Stimulated activated CD4-positive, alpha-beta T cell treated with anti-CD3 and anti-CD28 coated beads, TNF-alpha, amount 100 ng/mL, for 24 hours (primary cell): Measurements from ENCODE around the gene LRCH3.
A peak's percentile ranks its signal among the peaks of the same experiment; 100 is the strongest.

Source experiments
- DNase-seq, 3 experiments: peaks; one replicate each; pipeline ENCODE4 v3.0.0-alpha.2; 2020; ENCODE audit warnings: low read depth in 3 of 3

The LRCH3 gene

GRCh38 chr3:197833930-197834715, 43.1 kb downstream of the LRCH3 start:
- DNase-seq, result no peak

GRCh38 chr3:197835509-197835908, 44.5 kb downstream of the LRCH3 start:
- no peak for DNase-seq

GRCh38 chr3:197836244-197836643, 45.2 kb downstream of the LRCH3 start:
- DNase-seq, result no peak

GRCh38 chr3:197837282-197837681, 46.2 kb downstream of the LRCH3 start:
- no peak for DNase-seq

- DNase-seq, result no peak
Observed at GRCh38 chr3:197841789-197842188, 50.7 kb downstream of the LRCH3 start.

GRCh38 chr3:197846491-197846890, 55.4 kb downstream of the LRCH3 start:
- no peak for DNase-seq

GRCh38 chr3:197847866-197848401, 56.9 kb downstream of the LRCH3 start:
- no peak for DNase-seq

GRCh38 chr3:197854596-197855343, 63.7 kb downstream of the LRCH3 start:
- DNase-seq, result no peak

GRCh38 chr3:197855571-197855970, 64.5 kb downstream of the LRCH3 start:
- DNase-seq, result no peak

- DNase-seq, result no peak
Observed at GRCh38 chr3:197856199-197856816, 65.3 kb downstream of the LRCH3 start.

- DNase-seq, result no peak
Observed at GRCh38 chr3:197858133-197858532, 67.1 kb downstream of the LRCH3 start.

GRCh38 chr3:197858598-197858997, 67.5 kb downstream of the LRCH3 start:
- DNase-seq, result no peak

- DNase-seq, result no peak
Observed at GRCh38 chr3:197866035-197866434, 75.0 kb downstream of the LRCH3 start.

- DNase-seq, result no peak
Observed at GRCh38 chr3:197873329-197873728, 82.3 kb downstream of the LRCH3 start.

- DNase-seq, result no peak
Observed at GRCh38 chr3:197874064-197874463, 83.0 kb downstream of the LRCH3 start.

- no peak for DNase-seq
Observed at GRCh38 chr3:197874653-197875052, 83.6 kb downstream of the LRCH3 start.

- no peak for DNase-seq
Observed at GRCh38 chr3:197877902-197878301, 86.8 kb downstream of the LRCH3 start.

- peak; percentile 17 to 73 (median 22) for DNase-seq
Observed at GRCh38 chr3:197878427-197878826, 87.4 kb downstream of the LRCH3 start.

- DNase-seq, result no peak
Observed at GRCh38 chr3:197880491-197881269, 89.6 kb downstream of the LRCH3 start.

GRCh38 chr3:197881270-197881969, 90.4 kb downstream of the LRCH3 start:
- DNase-seq, result no peak

- DNase-seq, result no peak
Observed at GRCh38 chr3:197881970-197882338, 90.9 kb downstream of the LRCH3 start.
